Stomach (tissue), 9 donors: Measurements from ENCODE around the gene MAGI2. TPM values are rescaled to one million over a fixed set of nuclear protein-coding genes. Genes with fewer than 3 reads are reported as not detected.
"Not testable (repeated sequence)": the region's sequence is repeated elsewhere in the genome, so short reads cannot be mapped to it uniquely, and the experiment has no call there.

Source experiments
- DNase-seq, 2 donors: peaks; one replicate each; pipeline versions ENCODE4 v3.0.0 to v3.0.0-alpha.2; 2013 to 2019
- H3K27ac ChIP-seq, 5 donors: fragments of 200-600 bp in 4 of 5; sonication (generic) in 4 of 5; one replicate each; pipeline ENCODE4 v1.5.1; 2013 to 2019; ENCODE audit warnings: mild to moderate bottlenecking in 1 of 5, moderate library complexity in 1 of 5
- H3K27me3 ChIP-seq, 3 donors: fragments of 200-600 bp; sonication (generic); one replicate each; pipeline ENCODE4 v1.5.1; 2017 to 2019; ENCODE audit warnings: mixed run types in 1 of 3
- H3K36me3 ChIP-seq, 4 donors: fragments of 200-600 bp; sonication (generic); 1 replicate in 3 of 4; 2 replicates in 1 of 4; pipeline ENCODE4 v1.5.1; 2016 to 2019
- H3K4me1 ChIP-seq, 4 donors: fragments of 200-600 bp; sonication (generic); one replicate each; pipeline ENCODE4 v1.5.1; 2016 to 2019
- H3K4me3 ChIP-seq, 4 donors: fragments of 200-600 bp; sonication (generic) in 3 of 4; one replicate each; pipeline ENCODE4 v1.5.1; 2016 to 2019; ENCODE audit warnings: mild to moderate bottlenecking in 1 of 4
- H3K9me3 ChIP-seq, 4 donors: fragments of 200-600 bp; sonication (generic); one replicate each; pipeline ENCODE4 v1.5.1; 2016 to 2019
- EP300 ChIP-seq: sonication (generic); formaldehyde crosslinking; IDR thresholded peaks from one replicate; pipeline ENCODE4 v1.6.1; 2017; ENCODE audit warnings: antibody characterized with exemption
- POLR2A ChIP-seq, 4 donors: fragments of 450-650 bp; IDR thresholded peaks; one replicate each; pipeline ENCODE4 v1.6.1; 2016; ENCODE audit warnings: antibody characterized with exemption in 4 of 4, control low read depth in 2 of 4, mild to moderate bottlenecking in 1 of 4, moderate library complexity in 1 of 4
- POLR2AphosphoS5 ChIP-seq, 3 donors: sonication (generic); formaldehyde crosslinking; IDR thresholded peaks; one replicate each; pipeline ENCODE4 v1.6.1; 2016; ENCODE audit warnings: antibody characterized with exemption in 3 of 3
- WGBS, 5 donors: extraction: QIAGEN DNeasy Blood & Tissue Kit in 3 of 5; methylation state at CpG; one replicate each; pipeline versions ENCODE4 v1.1.5 to v1.1.7; 2013 to 2018; 5-methylcytosine and 5-hydroxymethylcytosine counted together
- intact Hi-C: fragments of 100-400 bp; cut with DNase I; formaldehyde crosslinking; loops from one replicate; pipeline ENCODE4 v1.15.1; 2023; ENCODE audit warnings: low total_unique reads
- polyA plus RNA-seq, 3 donors: library from polyadenylated mRNA; stranded (reverse); fragments of 200-250 nt; gene quantifications; one replicate each; pipeline ENCODE4 v1.2.3, GENCODE V29; 2013
- total RNA-seq, 5 donors: library from RNA; depleted of rRNA; stranded (reverse); fragments of >200 nt; gene quantifications; one replicate each; pipeline versions ENCODE4 v1.1.0 to v1.2.3, GENCODE V29; 2014 to 2016
- TF ChIP-seq, protein P1 (sequence below), 7 experiments: fragments of 450-650 bp in 4 of 7; fragments of 200-600 bp in 3 of 7; sonication (generic) in 3 of 7; IDR thresholded peaks; one replicate each; pipeline ENCODE4 v1.5.1; 2016 to 2019; ENCODE audit warnings: antibody characterized with exemption in 7 of 7, control low read depth in 2 of 7, mild to moderate bottlenecking in 1 of 7
- donor health status: healthy with polysubstance abuse.
- donor health status: Bipolar disorder and iron deficiency.
- donor health status: healthy.

MAGI2 gene
- total and polyA plus RNA-seq, 8 donors, result 0.92 to 53.9 (median 5.8) TPM

DNA sequence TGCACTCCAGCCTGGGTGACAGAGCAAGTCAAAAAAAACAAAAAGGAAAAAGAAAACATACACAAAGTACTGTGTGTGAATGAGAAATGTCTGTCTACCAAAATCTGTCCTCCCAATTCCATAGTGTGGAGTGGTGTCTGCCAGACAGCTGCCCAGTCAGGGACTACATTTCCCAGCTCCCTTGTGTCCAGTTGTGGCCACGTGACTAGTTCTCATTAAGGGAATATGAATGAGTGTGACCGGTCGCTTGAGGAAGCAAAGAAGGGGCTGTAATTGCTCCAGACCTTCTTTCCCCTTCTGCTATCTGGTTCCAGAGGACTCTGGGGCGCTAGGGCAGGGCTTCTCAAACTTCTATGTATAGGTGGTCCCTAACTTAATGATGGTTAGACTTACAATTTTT, 1450.8 kb downstream of the MAGI2 start:
- TF ChIP-seq POLR2AphosphoS5 (IDR thresholded peaks at IDR 0.05) (no peak), EP300 (no peak), POLR2A (IDR thresholded peaks at IDR 0.05) (no peak)
- TF ChIP-seq, protein P1, sequence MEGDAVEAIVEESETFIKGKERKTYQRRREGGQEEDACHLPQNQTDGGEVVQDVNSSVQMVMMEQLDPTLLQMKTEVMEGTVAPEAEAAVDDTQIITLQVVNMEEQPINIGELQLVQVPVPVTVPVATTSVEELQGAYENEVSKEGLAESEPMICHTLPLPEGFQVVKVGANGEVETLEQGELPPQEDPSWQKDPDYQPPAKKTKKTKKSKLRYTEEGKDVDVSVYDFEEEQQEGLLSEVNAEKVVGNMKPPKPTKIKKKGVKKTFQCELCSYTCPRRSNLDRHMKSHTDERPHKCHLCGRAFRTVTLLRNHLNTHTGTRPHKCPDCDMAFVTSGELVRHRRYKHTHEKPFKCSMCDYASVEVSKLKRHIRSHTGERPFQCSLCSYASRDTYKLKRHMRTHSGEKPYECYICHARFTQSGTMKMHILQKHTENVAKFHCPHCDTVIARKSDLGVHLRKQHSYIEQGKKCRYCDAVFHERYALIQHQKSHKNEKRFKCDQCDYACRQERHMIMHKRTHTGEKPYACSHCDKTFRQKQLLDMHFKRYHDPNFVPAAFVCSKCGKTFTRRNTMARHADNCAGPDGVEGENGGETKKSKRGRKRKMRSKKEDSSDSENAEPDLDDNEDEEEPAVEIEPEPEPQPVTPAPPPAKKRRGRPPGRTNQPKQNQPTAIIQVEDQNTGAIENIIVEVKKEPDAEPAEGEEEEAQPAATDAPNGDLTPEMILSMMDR (IDR thresholded peaks at IDR 0.05), result no peak
- no peaks in the 10 kb centered on the region for H3K36me3 ChIP-seq
- H3K27me3 ChIP-seq, result no peaks in the 10 kb centered on the region
- no peak for DNase-seq
- H3K9me3 ChIP-seq, result no peaks in the 10 kb centered on the region
- whole genome bisulfite sequencing, 5 donors, result 84 to 93% (median 89%) methylated on average over 4 of the region's 4 CpGs
- intact Hi-C loops, result no loop called here
- H3K27ac ChIP-seq, result no peak overlapping the region
- no peak overlapping the region for H3K4me3 ChIP-seq
- H3K4me1 ChIP-seq, result no peaks in the 10 kb centered on the region

DNA sequence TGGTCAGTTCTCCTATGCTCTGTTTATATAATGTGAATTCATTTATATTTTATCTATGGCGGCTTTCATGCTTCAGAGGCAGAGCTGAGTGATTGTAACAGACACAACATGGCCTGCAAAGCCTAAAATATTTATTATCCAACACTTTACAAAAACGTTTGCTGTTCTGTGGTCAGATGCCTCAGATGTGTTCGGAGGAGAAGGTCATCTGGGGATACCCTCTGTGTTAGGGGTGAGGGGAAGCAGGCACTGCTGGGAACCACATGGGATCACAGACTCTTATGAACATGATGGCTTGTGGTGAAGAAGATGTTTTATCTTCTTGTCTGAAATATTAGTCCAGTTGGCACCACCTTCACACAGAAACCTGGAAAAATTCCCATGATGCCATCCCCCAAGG, 1451.4 kb downstream of the MAGI2 start:
- Histone ChIP-seq H3K36me3 (no peaks in the 10 kb centered on the region), H3K27ac (no peak overlapping the region), H3K9me3 (no peaks in the 10 kb centered on the region), H3K27me3 (no peaks in the 10 kb centered on the region), H3K4me1 (no peaks in the 10 kb centered on the region), H3K4me3 (no peak overlapping the region)
- DNase-seq, result no peak
- TF ChIP-seq, protein P1 (IDR thresholded peaks at IDR 0.05), result no peak
- TF ChIP-seq EP300, result no peak
- TF ChIP-seq POLR2A (IDR thresholded peaks at IDR 0.05), result no peak
- no peak for TF ChIP-seq POLR2AphosphoS5 (IDR thresholded peaks at IDR 0.05)
- intact Hi-C loops, result no loop called here
- WGBS, 5 donors, result 60 to 78% (median 70%) methylated on average over 3 of the region's 3 CpGs

DNA sequence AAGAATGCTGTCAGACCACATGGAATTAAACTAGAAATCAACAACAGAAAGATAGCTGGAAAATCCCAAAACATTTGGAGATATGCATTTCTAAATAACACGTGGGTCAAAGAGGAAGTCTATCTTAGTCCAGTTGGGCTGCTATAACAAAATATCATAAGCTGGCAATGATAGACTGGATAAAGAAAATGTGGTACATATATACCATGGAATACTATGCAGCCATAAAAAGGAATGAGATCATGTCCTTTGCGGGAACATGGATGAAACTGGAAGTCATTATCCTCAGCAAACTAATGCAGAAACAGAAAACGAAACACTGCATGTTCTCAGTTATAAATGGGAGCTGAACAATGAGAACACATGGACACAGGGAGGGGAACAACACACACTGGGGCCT, 1454.3 kb downstream of the MAGI2 start:
- H3K9me3 ChIP-seq, H3K27ac ChIP-seq, H3K36me3 ChIP-seq, H3K4me3 ChIP-seq, H3K27me3 ChIP-seq, intact Hi-C loops, H3K4me1 ChIP-seq, DNase-seq: not testable (repeated sequence)
- WGBS, 5 donors, result 70 to 92% (median 87%) methylated on average over 3 of the region's 3 CpGs

DNA sequence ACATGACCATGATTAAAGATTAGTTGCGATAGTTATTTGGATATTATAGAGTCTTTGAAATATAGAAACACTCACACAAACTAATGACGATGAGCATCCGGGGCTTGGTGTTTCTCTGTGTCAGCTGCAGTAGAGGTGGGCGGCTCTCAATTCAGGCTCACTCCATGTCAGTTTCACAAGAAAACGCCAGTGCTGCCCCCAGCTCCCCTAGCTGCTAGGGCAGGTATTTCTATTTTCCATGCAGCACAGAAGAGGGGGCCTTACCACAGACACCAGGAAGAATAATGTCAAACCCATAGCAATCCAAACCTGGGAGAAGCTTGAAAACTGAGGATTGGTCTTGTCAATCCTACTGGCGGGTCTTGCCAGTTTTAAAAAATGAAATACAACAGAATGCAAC, 1457.8 kb downstream of the MAGI2 start:
- Histone ChIP-seq H3K27ac (no peak overlapping the region), H3K4me3 (no peak overlapping the region), H3K27me3 (no peaks in the 10 kb centered on the region), H3K36me3 (no peaks in the 10 kb centered on the region), H3K4me1 (no peaks in the 10 kb centered on the region), H3K9me3 (no peaks in the 10 kb centered on the region)
- WGBS, 5 donors, result 64 to 72% (median 67%) methylated on average over 6 of the region's 6 CpGs
- DNase-seq, result no peak
- intact Hi-C loops, result no loop called here
- TF ChIP-seq, protein P1 (IDR thresholded peaks at IDR 0.05), result peak in 1 of 7 experiments; percentile 12
- TF ChIP-seq EP300, result no peak

DNA sequence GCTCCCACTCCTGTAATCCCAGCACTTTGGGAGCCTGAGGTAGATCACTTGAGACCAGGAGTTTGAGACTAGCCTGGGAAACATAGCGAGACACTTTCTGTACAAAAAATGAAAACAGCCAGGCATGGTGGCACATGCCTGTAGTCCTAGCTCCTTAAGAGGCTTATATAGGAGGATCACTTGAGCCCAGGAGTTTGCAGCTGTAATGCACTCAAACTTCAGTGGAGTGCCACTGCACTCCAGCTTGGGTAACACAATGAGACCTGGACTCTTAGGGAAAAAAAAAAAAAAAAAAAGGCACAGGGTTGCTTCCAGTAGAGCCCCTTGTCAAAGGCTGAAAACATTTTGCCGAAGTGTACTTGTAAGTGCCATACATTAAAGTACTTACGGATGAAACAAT, 1459.6 kb downstream of the MAGI2 start:
- WGBS, 5 donors, result 85 to 94% (median 93%) methylated on average over 3 of the region's 3 CpGs
- Histone ChIP-seq H3K36me3 (no peaks in the 10 kb centered on the region), H3K4me3 (no peak overlapping the region), H3K27me3 (no peaks in the 10 kb centered on the region), H3K4me1 (no peaks in the 10 kb centered on the region), H3K27ac (no peak overlapping the region), H3K9me3 (peaks cover 0 to 4% (median 0%) of the 10 kb centered on the region in 4 donors)
- intact Hi-C loops, result no loop called here
- TF ChIP-seq EP300, result no peak
- TF ChIP-seq POLR2AphosphoS5 (IDR thresholded peaks at IDR 0.05), result no peak
- TF ChIP-seq POLR2A (IDR thresholded peaks at IDR 0.05), result no peak
- TF ChIP-seq, protein P1 (IDR thresholded peaks at IDR 0.05), result no peak
- DNase-seq, result no peak
